NCI-H1694 treated with DMSO at 0.1 percent for 48 hours (cell line): ENCODE data around the gene MTMR4.
A peak's percentile ranks its signal among the peaks of the same experiment; 100 is the strongest.
"Not testable (repeated sequence)": the region's sequence is repeated elsewhere in the genome, so short reads cannot be mapped to it uniquely, and the experiment has no call there.

Experiments used
- DNase-seq: peaks from one replicate; lab custom pipeline; 2025; lab: John Stamatoyannopoulos, UW

MTMR4 gene

GRCh38 chr17:58492238-58493121, 22.0 kb downstream of the MTMR4 start:
- DNase-seq, result no peak

- no peak for DNase-seq
These were observed 22.9 kb downstream of the MTMR4 start for GRCh38 chr17:58491510-58492045.

GRCh38 chr17:58488428-58488890, 26.0 kb downstream of the MTMR4 start:
- no peak for DNase-seq

GRCh38 chr17:58487589-58488427, 26.6 kb downstream of the MTMR4 start, which contains the start of gene HSF5:
Gene HSF5, minus strand, starts transcription at chr17:58488408. Its CDS starts 134 bp downstream, at chr17:58488274.
- DNase-seq, result no peak

- no peak for DNase-seq
These were observed 29.8 kb downstream of the MTMR4 start for GRCh38 chr17:58484600-58484999.

- DNase-seq, result not testable (repeated sequence)
These were observed 32.6 kb downstream of the MTMR4 start for GRCh38 chr17:58481798-58482197.

GRCh38 chr17:58480090-58480489, 34.3 kb downstream of the MTMR4 start:
- DNase-seq, result no peak

GRCh38 chr17:58476812-58477211, 37.6 kb downstream of the MTMR4 start:
- no peak for DNase-seq

GRCh38 chr17:58475985-58476384, 38.5 kb downstream of the MTMR4 start:
- DNase-seq, result no peak

- no peak for DNase-seq
These were observed 44.1 kb downstream of the MTMR4 start for GRCh38 chr17:58470356-58470755.

GRCh38 chr17:58468944-58469343, 45.5 kb downstream of the MTMR4 start:
- no peak for DNase-seq

- no peak for DNase-seq
These were observed 58.9 kb downstream of the MTMR4 start for GRCh38 chr17:58455491-58455890.

- no peak for DNase-seq
These were observed 61.7 kb downstream of the MTMR4 start for GRCh38 chr17:58452738-58453137.

- DNase-seq, result peak; percentile 54
These were observed 67.1 kb downstream of the MTMR4 start for GRCh38 chr17:58447039-58447975.

- DNase-seq, result no peak
These were observed 68.4 kb downstream of the MTMR4 start for GRCh38 chr17:58446086-58446485.
